Activated CD4-positive, alpha-beta memory T cell treated with anti-CD3 and anti-CD28 coated beads for 36 hours (primary cell): Measurements from ENCODE around the gene SLC25A36. TPM values are rescaled to one million over a fixed set of nuclear protein-coding genes. Genes with fewer than 3 reads are reported as not detected.

Source experiments
- total RNA-seq, 2 experiments: library from RNA; stranded (reverse); gene quantifications; one replicate each; pipeline ENCODE4 v1.2.3, GENCODE V29; 2021

SLC25A36 gene
- total RNA-seq, 2 experiments from 2014 or later = 44.7 to 56.5 TPM

Other genes with a start within 250 kb of the SLC25A36 start
- gene SPSB4, start 109.5 kb downstream of the SLC25A36 start, total RNA-seq = not detected